GM19455 (cell line): ENCODE measurements around the gene TECRL.

Source experiments
- ATAC-seq: cut with Tn5 transposase; IDR thresholded peaks from one replicate; pipeline ENCODE4 v1.9.1; 2021; ENCODE audit not compliant: unreplicated experiment

The TECRL gene

DNA sequence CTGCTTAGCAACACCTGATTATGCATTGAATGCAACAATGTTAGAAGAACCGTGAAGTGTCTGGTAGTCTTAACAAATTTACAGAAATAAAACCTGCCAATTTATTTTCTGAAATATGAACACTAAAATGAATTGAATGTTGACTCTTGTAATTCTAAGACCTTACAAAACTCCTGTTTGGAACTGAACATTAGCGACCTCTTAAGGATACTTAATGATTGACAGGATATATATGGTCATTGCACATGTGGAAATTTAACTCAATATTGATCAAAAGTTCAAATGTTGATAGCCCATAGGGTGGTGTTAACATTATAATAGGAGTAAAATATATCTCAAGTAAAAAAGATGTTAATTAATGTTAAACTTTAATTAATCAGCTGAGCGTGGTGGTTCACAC lies 79.1 kb downstream of the TECRL start:
- no peak for ATAC-seq

DNA sequence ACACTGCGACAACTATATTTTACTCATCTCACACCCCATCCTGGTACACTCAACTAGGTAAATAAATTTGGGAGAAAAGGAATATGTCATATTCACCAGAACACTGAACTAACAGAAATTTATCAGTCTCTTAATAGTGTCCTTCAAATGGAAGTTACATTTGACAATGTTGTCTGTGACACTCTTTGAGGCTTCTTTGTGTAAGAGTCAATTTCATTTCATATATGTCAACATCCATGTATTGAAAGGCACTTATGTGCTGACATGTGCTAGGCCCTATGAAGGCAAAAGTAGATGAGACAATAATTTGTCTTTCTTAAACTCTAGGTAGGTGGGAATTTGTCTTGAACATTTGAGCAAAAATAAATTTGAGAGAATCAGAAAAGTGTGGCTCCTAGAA lies 82.0 kb downstream of the TECRL start:
- no peak for ATAC-seq

- ATAC-seq: no peak
Observed at GRCh38 chr4:64326507-64326906, 82.7 kb downstream of the TECRL start.

DNA sequence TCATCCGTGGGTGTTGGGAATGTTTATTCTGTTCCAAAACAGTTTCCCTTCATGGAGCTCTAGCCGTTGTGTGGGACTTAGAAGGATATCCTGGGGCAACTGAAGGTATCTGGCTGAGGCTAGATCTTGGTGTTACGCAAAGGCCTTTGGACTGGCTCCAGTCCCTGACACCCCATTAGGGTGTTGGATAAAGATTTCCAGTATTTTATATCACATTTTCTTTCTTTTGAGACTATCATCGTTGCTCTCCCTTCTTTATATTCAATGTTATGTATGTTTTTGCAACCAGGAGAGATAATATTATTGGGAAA lies 103.0 kb downstream of the TECRL start:
- no peak for ATAC-seq

- ATAC-seq: no peak
Observed at GRCh38 chr4:64305565-64306254, 103.5 kb downstream of the TECRL start.

GRCh38 chr4:64272432-64272831 lies 136.8 kb downstream of the TECRL start:
- no peak for ATAC-seq

GRCh38 chr4:64271601-64272081 lies 137.6 kb downstream of the TECRL start:
- ATAC-seq: no peak

DNA sequence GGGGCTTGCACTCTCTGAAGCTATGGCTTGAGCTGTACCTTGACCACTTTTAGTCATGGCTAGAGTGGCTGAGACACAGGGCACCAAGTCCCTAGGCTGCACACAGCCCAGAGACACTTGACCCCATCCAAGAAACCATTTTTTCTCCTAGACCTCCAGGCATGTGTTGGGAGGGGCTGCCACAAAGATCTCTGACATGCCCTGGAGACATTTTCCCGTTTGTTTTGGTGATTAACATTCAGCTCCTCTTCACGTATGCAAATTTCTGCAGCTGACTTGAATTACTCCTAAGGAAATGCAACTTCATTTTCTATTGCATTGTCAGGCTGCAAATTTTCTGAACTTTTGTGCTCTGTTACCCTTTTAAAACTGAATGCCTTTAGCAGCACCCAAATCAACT lies 142.6 kb downstream of the TECRL start:
- ATAC-seq: no peak

- no peak for ATAC-seq
Observed at GRCh38 chr4:64266263-64266662, 143.0 kb downstream of the TECRL start.

- ATAC-seq: no peak
Observed at GRCh38 chr4:64251781-64252180, 157.5 kb downstream of the TECRL start.

DNA sequence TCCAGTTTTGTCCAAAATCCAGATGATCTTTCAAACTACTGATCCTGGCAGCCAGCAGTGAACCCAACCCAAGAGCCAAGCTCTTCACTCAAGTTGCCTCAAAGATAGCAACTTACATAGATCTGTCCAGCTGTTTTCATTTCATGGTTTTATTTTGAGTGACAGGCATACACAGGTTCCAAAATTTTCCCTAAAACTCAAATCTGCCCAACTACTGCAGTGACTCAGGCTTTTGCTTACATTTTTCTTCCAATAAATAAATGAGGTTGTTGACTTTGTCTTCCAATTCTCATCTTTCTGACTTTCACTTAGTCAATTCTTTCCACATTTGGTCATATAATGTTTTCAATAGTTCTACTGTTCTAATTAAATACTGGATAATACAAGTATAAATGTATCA lies 158.8 kb downstream of the TECRL start:
- no peak for ATAC-seq

- ATAC-seq: no peak
Observed at GRCh38 chr4:64250061-64250460, 159.2 kb downstream of the TECRL start.

DNA sequence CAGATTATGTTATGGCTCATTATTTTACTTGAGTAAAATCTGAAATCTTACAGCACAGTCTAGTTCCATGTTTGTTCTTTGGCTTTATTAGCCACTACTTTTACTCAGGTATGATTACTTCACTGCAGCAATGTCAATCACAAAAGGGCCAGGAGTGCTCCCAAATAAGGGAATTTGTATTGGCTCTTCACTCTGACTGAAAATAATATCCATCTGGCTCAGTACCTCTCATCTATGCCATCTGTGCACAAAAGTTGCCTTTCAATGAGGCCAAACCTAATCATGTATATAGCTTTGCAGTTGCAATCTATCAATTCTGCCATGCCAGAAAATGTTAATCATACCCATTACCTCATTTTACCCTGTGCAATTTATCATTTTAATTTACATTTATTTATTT lies 161.1 kb downstream of the TECRL start:
- no peak for ATAC-seq

GRCh38 chr4:64230709-64231310 lies 178.4 kb downstream of the TECRL start:
- ATAC-seq: no peak
